C4-2B (cell line): ENCODE data around the gene CACNG7.

Source experiments
- ZFX ChIP-seq: fragments of 450-650 bp; IDR thresholded peaks from 2 replicates; pipeline ENCODE4 v1.6.1; 2017
- TF ChIP-seq, protein P1 (sequence below): fragments of 450-650 bp; conservative IDR thresholded peaks from 2 replicates; pipeline ENCODE4 v1.5.1; 2017; ENCODE audit warnings: mild to moderate bottlenecking

DNA sequence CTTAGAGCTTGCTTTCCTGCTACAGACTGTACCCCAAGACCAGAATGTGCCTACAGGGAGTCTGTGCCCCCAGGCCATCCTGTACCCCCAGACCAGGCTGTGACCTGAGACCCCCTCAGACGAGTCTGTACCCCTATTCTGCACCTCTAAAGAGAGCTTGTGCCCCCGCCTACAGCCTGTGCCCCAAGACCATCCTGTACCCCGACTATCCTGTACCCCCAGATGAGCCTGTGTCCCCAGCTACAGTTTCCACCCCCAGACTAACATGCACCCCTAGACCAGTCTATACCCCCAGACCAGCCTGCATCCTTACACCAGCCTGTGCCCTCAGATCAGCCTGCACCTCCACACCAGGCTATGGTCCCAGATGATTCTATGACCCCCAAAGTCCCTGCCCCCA lies 84.4 kb downstream of the CACNG7 start:
- TF ChIP-seq, protein P1, sequence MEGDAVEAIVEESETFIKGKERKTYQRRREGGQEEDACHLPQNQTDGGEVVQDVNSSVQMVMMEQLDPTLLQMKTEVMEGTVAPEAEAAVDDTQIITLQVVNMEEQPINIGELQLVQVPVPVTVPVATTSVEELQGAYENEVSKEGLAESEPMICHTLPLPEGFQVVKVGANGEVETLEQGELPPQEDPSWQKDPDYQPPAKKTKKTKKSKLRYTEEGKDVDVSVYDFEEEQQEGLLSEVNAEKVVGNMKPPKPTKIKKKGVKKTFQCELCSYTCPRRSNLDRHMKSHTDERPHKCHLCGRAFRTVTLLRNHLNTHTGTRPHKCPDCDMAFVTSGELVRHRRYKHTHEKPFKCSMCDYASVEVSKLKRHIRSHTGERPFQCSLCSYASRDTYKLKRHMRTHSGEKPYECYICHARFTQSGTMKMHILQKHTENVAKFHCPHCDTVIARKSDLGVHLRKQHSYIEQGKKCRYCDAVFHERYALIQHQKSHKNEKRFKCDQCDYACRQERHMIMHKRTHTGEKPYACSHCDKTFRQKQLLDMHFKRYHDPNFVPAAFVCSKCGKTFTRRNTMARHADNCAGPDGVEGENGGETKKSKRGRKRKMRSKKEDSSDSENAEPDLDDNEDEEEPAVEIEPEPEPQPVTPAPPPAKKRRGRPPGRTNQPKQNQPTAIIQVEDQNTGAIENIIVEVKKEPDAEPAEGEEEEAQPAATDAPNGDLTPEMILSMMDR, result no peak
- TF ChIP-seq ZFX, result no peak
